ENCODE measurements around the gene SCUBE1. TPM values are rescaled to one million over a fixed set of nuclear protein-coding genes. Genes with fewer than 3 reads are reported as not detected.

The SCUBE1 gene
- total RNA-seq, 4 donors from 2014 or later, result 0.28 to 3.7 (median 1.7) TPM

- TF ChIP-seq CTCF (IDR thresholded peaks at IDR 0.05), result no peak
- ATAC-seq (ENCODE audit: low FRiP score) (peak; percentile 49), DNase-seq (ENCODE audit: low spot score) (no peak)
These were observed 156.7 kb downstream of the SCUBE1 start, which contains the start of gene TTLL12 for GRCh38 chr22:43186272-43187170. TSS of gene TTLL12 (minus strand) at chr22:43187134. CDS start at chr22:43187069, 65 bp downstream.

- DNase-seq (ENCODE audit: low spot score), result no peak
- no peak for TF ChIP-seq CTCF (IDR thresholded peaks at IDR 0.05)
- no peak for ATAC-seq (ENCODE audit: low FRiP score)
These were observed 157.3 kb downstream of the SCUBE1 start for GRCh38 chr22:43185860-43186261.

- no peak for ATAC-seq (ENCODE audit: low FRiP score)
- TF ChIP-seq CTCF (IDR thresholded peaks at IDR 0.05), result no peak
- DNase-seq (ENCODE audit: low spot score), result no peak
These were observed 159.5 kb downstream of the SCUBE1 start for GRCh38 chr22:43183496-43184277.

DNA sequence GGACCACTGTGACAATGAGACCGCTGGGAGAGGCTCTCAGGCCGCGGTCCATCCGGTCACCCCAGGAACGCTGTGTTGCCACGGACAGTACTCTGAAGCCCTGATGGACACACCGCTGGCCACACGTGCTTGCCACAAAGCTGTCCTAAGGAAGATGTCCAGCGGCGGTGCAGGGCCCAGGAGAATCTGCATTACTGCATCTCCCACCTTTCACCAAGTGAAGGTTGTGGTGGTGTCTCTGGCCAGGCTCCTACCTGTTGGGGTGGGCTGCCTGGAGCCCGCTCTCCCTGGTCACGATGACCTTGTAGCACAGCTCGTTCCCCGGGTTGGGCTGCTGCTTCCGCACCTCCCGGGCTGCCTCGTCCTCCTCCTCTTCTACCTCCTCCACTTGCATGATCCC is 160.4 kb downstream of the SCUBE1 start:
- DNase-seq (ENCODE audit: low spot score), result no peak
- ATAC-seq (ENCODE audit: low FRiP score), result no peak
- TF ChIP-seq CTCF (IDR thresholded peaks at IDR 0.05), result no peak

DNA sequence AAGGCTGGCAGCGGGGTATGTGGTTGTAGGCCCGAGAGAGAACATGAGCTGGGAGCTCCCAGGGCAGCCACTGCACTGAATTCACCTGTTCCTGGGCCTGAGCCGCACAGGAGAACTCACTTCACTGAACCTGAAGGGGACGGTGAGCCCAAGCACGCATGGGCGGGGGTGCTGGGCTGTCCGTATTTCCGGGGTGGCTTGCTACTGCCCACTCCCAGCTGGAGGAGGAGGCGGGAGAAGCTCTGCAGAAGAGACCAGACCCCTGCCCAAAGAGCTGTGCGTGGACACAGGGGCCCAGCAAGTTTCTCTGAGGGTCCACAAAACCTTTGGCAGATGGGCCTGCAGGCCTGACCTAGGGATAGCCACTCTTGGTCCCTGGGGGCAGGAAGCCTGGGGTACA is 161.1 kb downstream of the SCUBE1 start:
- no peak for DNase-seq (ENCODE audit: low spot score)
- no peak for ATAC-seq (ENCODE audit: low FRiP score)
- TF ChIP-seq CTCF (IDR thresholded peaks at IDR 0.05), result no peak

GRCh38 chr22:43181321-43182076 is 161.7 kb downstream of the SCUBE1 start:
- no peak for ATAC-seq (ENCODE audit: low FRiP score)
- DNase-seq (ENCODE audit: low spot score), result no peak
- TF ChIP-seq CTCF (IDR thresholded peaks at IDR 0.05), result no peak

All from omental fat pad (tissue), 4 donors.